ENCODE measurements around the gene GRID2.

DNA sequence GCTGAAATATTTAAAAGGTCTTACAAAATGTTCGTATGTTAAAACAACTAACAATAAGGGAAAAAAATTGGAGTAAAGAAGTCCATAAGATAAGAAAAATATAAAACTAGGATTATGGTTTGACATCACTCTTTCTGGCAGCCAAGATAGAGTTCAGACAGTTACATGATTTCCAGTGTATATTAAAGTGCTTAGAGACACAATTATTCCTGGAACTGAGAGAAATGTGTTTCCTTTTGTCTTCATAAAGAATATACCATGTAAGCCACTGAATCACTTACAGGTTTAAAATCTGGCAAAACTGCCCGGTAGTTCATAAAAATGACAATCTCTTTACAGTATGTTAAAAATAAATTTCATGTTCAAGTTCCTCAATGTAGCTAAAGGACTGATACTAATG, 986.1 kb downstream of the GRID2 start:
- TF ChIP-seq, protein P1, sequence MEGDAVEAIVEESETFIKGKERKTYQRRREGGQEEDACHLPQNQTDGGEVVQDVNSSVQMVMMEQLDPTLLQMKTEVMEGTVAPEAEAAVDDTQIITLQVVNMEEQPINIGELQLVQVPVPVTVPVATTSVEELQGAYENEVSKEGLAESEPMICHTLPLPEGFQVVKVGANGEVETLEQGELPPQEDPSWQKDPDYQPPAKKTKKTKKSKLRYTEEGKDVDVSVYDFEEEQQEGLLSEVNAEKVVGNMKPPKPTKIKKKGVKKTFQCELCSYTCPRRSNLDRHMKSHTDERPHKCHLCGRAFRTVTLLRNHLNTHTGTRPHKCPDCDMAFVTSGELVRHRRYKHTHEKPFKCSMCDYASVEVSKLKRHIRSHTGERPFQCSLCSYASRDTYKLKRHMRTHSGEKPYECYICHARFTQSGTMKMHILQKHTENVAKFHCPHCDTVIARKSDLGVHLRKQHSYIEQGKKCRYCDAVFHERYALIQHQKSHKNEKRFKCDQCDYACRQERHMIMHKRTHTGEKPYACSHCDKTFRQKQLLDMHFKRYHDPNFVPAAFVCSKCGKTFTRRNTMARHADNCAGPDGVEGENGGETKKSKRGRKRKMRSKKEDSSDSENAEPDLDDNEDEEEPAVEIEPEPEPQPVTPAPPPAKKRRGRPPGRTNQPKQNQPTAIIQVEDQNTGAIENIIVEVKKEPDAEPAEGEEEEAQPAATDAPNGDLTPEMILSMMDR (IDR thresholded peaks at IDR 0.05), result no peak
- TF ChIP-seq POLR2A (IDR thresholded peaks at IDR 0.05), result no peak

Measured in thyroid gland (tissue), 4 donors.